Liver (tissue), 9 donors: ENCODE data around the gene LDLRAD4. TPM values are rescaled to one million over a fixed set of nuclear protein-coding genes. Genes with fewer than 3 reads are reported as not detected.

Source experiments
- DNase-seq: peaks from one replicate; pipeline ENCODE4 v3.0.0-alpha.2; 2017; ENCODE audit warnings: low spot score
- H3K27ac ChIP-seq, 2 donors: one replicate each; pipeline ENCODE4 v1.7.0; 2013; ENCODE audit warnings: inconsistent platforms in 2 of 2, low read length in 2 of 2, control low read depth in 1 of 2, low read depth in 1 of 2, mild to moderate bottlenecking in 1 of 2
- H3K27me3 ChIP-seq, 4 donors: one replicate each; pipeline versions ENCODE4 v1.6.1 to v1.7.0; 2013; ENCODE audit warnings: low read length in 3 of 4, inconsistent platforms in 1 of 4, mild to moderate bottlenecking in 1 of 4, moderate library complexity in 1 of 4; ENCODE audit not compliant: control insufficient read depth in 4 of 4, insufficient read depth in 4 of 4
- H3K36me3 ChIP-seq, 4 donors: one replicate each; pipeline versions ENCODE4 v1.6.1 to v1.7.0; 2013; ENCODE audit warnings: low read length in 3 of 4, mild to moderate bottlenecking in 3 of 4, low read depth in 1 of 4, moderate library complexity in 1 of 4; ENCODE audit not compliant: control insufficient read depth in 4 of 4, insufficient read depth in 3 of 4
- H3K4me1 ChIP-seq, 4 donors: one replicate each; pipeline versions ENCODE4 v1.6.1 to v1.7.0; 2013; ENCODE audit warnings: low read length in 3 of 4, mild to moderate bottlenecking in 3 of 4, moderate library complexity in 1 of 4; ENCODE audit not compliant: control insufficient read depth in 4 of 4, insufficient read depth in 4 of 4
- H3K4me3 ChIP-seq, 3 donors: one replicate each; pipeline versions ENCODE4 v1.6.1 to v1.7.0; 2013; ENCODE audit warnings: low read length in 3 of 3, control low read depth in 1 of 3, low read depth in 1 of 3, mild to moderate bottlenecking in 1 of 3
- H3K9ac ChIP-seq, 2 donors: one replicate each; pipeline ENCODE4 v1.7.0; 2013; ENCODE audit warnings: low read length in 2 of 2, mild to moderate bottlenecking in 2 of 2, moderate library complexity in 2 of 2, control low read depth in 1 of 2, low read depth in 1 of 2
- H3K9me3 ChIP-seq, 4 donors: one replicate each; pipeline versions ENCODE4 v1.6.1 to v1.7.0; 2013; ENCODE audit warnings: low read length in 3 of 4; ENCODE audit not compliant: control insufficient read depth in 4 of 4
- ATF3 ChIP-seq: IDR thresholded peaks from 2 replicates; pipeline ENCODE4 v1.6.1; 2016; ENCODE audit warnings: antibody characterized with exemption
- CTCF ChIP-seq: fragments of 150-350 bp; IDR thresholded peaks from 2 replicates; pipeline ENCODE4 v1.5.1; 2017; ENCODE audit warnings: improper control_type of control experiment, low read depth, low read length; ENCODE audit not compliant: missing input control
- EGR1 ChIP-seq, 2 donors: IDR thresholded peaks; 2 replicates each; pipeline ENCODE4 v1.6.1; 2016 to 2018; ENCODE audit warnings: antibody characterized with exemption in 2 of 2, low read depth in 2 of 2
- FOXA1 ChIP-seq: IDR thresholded peaks from 2 replicates; pipeline ENCODE4 v1.6.1; 2016; ENCODE audit warnings: antibody characterized with exemption
- FOXA2 ChIP-seq: IDR thresholded peaks from 2 replicates; pipeline ENCODE4 v1.6.1; 2016; ENCODE audit warnings: antibody characterized with exemption
- GABPA ChIP-seq, 2 donors: IDR thresholded peaks in 1 of 2; conservative IDR thresholded peaks in 1 of 2; 2 replicates each; pipeline ENCODE4 v1.6.1; 2016; ENCODE audit warnings: antibody characterized with exemption in 2 of 2, mild to moderate bottlenecking in 1 of 2, moderate library complexity in 1 of 2
- HNF4A ChIP-seq, 2 donors: conservative IDR thresholded peaks; 2 replicates each; pipeline ENCODE4 v1.6.1; 2016; ENCODE audit warnings: antibody characterized with exemption in 2 of 2, mild to moderate bottlenecking in 2 of 2
- HNF4G ChIP-seq: IDR thresholded peaks from 2 replicates; pipeline ENCODE4 v1.6.1; 2016; ENCODE audit warnings: antibody characterized with exemption
- JUND ChIP-seq, 2 donors: IDR thresholded peaks; 2 replicates each; pipeline ENCODE4 v1.6.1; 2016; ENCODE audit warnings: antibody characterized with exemption in 2 of 2
- MAX ChIP-seq: IDR thresholded peaks from 2 replicates; pipeline ENCODE4 v1.6.1; 2016; ENCODE audit warnings: antibody characterized with exemption
- NR2F2 ChIP-seq: IDR thresholded peaks from 2 replicates; pipeline ENCODE4 v1.6.1; 2016; ENCODE audit warnings: antibody characterized with exemption
- RAD21 ChIP-seq, 2 donors: IDR thresholded peaks; 2 replicates each; pipeline ENCODE4 v1.6.1; 2016; ENCODE audit warnings: antibody characterized with exemption in 2 of 2, mild to moderate bottlenecking in 2 of 2
- RXRA ChIP-seq, 2 donors: IDR thresholded peaks; 2 replicates each; pipeline ENCODE4 v1.6.1; 2017 to 2018; ENCODE audit warnings: antibody characterized with exemption in 2 of 2, mild to moderate bottlenecking in 1 of 2
- SP1 ChIP-seq: IDR thresholded peaks from 2 replicates; pipeline ENCODE4 v1.6.1; 2018; ENCODE audit warnings: antibody characterized with exemption, mild to moderate bottlenecking
- TAF1 ChIP-seq: conservative IDR thresholded peaks from 2 replicates; pipeline ENCODE4 v1.6.1; 2016; ENCODE audit warnings: antibody characterized with exemption, mild to moderate bottlenecking
- YY1 ChIP-seq: IDR thresholded peaks from 2 replicates; pipeline ENCODE4 v1.6.1; 2016; ENCODE audit warnings: antibody characterized with exemption, mild to moderate bottlenecking
- WGBS: extraction: QIAGEN DNeasy Blood & Tissue Kit; methylation state at CpG from one replicate; pipeline ENCODE4 v1.1.7; 2013; 5-methylcytosine and 5-hydroxymethylcytosine counted together
- polyA plus RNA-seq, 2 donors: library from polyadenylated mRNA; stranded (reverse) in 1 of 2; unstranded in 1 of 2; fragments of 200-250 nt in 1 of 2; fragments of >200 nt in 1 of 2; fragmentation: Nextera tagmentation in 1 of 2; extraction: Ambion mirVana in 1 of 2; gene quantifications; one replicate each; pipeline versions ENCODE4 v1.2.1 to v1.2.3, GENCODE V29; 2013 to 2015
- total RNA-seq, 2 donors: library from RNA; depleted of rRNA; stranded (reverse); fragments of >200 nt; gene quantifications; one replicate each; pipeline ENCODE4 v1.2.3, GENCODE V29; 2014
- TF ChIP-seq, protein P1 (sequence below): IDR thresholded peaks from 2 replicates; pipeline ENCODE4 v1.6.1; 2016; ENCODE audit warnings: antibody characterized with exemption, mild to moderate bottlenecking
- TF ChIP-seq, protein P2 (sequence below): IDR thresholded peaks from 2 replicates; pipeline ENCODE4 v1.6.1; 2016; ENCODE audit warnings: antibody characterized with exemption
- donor health status: healthy.
- donor health status: healthy.
- donor health status: healthy.
- donor health status: healthy.
- donor health status: healthy.

The LDLRAD4 gene
- total and polyA plus RNA-seq, 4 donors = 4.8 to 41.7 (median 12.7) TPM

GRCh38 chr18:13525381-13526029, 306.9 kb downstream of the LDLRAD4 start:
- no peak for TF ChIP-seq FOXA1
- TF ChIP-seq GABPA (IDR thresholded peaks at IDR 0.05 in 1 of 2, conservative IDR thresholded peaks at IDR 0.05 in 1 of 2) = no peak
- TF ChIP-seq EGR1 (IDR thresholded peaks at IDR 0.05; ENCODE audit: low read depth in 2 of 2) = no peak
- no peak for TF ChIP-seq FOXA2
- TF ChIP-seq HNF4A (conservative IDR thresholded peaks at IDR 0.05) = no peak
- TF ChIP-seq SP1 = no peak
- TF ChIP-seq, protein P1, sequence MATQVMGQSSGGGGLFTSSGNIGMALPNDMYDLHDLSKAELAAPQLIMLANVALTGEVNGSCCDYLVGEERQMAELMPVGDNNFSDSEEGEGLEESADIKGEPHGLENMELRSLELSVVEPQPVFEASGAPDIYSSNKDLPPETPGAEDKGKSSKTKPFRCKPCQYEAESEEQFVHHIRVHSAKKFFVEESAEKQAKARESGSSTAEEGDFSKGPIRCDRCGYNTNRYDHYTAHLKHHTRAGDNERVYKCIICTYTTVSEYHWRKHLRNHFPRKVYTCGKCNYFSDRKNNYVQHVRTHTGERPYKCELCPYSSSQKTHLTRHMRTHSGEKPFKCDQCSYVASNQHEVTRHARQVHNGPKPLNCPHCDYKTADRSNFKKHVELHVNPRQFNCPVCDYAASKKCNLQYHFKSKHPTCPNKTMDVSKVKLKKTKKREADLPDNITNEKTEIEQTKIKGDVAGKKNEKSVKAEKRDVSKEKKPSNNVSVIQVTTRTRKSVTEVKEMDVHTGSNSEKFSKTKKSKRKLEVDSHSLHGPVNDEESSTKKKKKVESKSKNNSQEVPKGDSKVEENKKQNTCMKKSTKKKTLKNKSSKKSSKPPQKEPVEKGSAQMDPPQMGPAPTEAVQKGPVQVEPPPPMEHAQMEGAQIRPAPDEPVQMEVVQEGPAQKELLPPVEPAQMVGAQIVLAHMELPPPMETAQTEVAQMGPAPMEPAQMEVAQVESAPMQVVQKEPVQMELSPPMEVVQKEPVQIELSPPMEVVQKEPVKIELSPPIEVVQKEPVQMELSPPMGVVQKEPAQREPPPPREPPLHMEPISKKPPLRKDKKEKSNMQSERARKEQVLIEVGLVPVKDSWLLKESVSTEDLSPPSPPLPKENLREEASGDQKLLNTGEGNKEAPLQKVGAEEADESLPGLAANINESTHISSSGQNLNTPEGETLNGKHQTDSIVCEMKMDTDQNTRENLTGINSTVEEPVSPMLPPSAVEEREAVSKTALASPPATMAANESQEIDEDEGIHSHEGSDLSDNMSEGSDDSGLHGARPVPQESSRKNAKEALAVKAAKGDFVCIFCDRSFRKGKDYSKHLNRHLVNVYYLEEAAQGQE = no peak
- TF ChIP-seq HNF4G = no peak
- TF ChIP-seq, protein P2, sequence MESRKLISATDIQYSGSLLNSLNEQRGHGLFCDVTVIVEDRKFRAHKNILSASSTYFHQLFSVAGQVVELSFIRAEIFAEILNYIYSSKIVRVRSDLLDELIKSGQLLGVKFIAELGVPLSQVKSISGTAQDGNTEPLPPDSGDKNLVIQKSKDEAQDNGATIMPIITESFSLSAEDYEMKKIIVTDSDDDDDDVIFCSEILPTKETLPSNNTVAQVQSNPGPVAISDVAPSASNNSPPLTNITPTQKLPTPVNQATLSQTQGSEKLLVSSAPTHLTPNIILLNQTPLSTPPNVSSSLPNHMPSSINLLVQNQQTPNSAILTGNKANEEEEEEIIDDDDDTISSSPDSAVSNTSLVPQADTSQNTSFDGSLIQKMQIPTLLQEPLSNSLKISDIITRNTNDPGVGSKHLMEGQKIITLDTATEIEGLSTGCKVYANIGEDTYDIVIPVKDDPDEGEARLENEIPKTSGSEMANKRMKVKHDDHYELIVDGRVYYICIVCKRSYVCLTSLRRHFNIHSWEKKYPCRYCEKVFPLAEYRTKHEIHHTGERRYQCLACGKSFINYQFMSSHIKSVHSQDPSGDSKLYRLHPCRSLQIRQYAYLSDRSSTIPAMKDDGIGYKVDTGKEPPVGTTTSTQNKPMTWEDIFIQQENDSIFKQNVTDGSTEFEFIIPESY = no peak
- TF ChIP-seq ATF3 = no peak
- no peak for TF ChIP-seq YY1
- TF ChIP-seq MAX = no peak
- TF ChIP-seq RAD21 (IDR thresholded peaks at IDR 0.05) = no peak
- no peak for TF ChIP-seq JUND (IDR thresholded peaks at IDR 0.05)
- no peak for TF ChIP-seq RXRA (IDR thresholded peaks at IDR 0.05)
- TF ChIP-seq CTCF = no peak
- TF ChIP-seq NR2F2 = no peak
- no peak for TF ChIP-seq TAF1
- Histone ChIP-seq H3K9ac (no peak overlapping the region), H3K4me1 (peaks cover 0 to 4% (median 2%) of the 10 kb centered on the region in 4 donors), H3K27me3 (no peaks in the 10 kb centered on the region), H3K4me3 (no peak overlapping the region), H3K36me3 (no peaks in the 10 kb centered on the region), H3K27ac (no peak overlapping the region), H3K9me3 (no peaks in the 10 kb centered on the region)
- WGBS = 95% methylated on average over 14 of the region's 14 CpGs
- no peak for DNase-seq
